GM19467 (cell line): ENCODE results near the gene RARA.

Experiments
- ATAC-seq: cut with Tn5 transposase; IDR thresholded peaks from one replicate; pipeline ENCODE4 v1.9.1; 2021; ENCODE audit warnings: mild to moderate bottlenecking, moderate library complexity; ENCODE audit not compliant: unreplicated experiment

The RARA gene

GRCh38 chr17:40327244-40327729, 18.3 kb downstream of the RARA start:
- no peak for ATAC-seq

DNA sequence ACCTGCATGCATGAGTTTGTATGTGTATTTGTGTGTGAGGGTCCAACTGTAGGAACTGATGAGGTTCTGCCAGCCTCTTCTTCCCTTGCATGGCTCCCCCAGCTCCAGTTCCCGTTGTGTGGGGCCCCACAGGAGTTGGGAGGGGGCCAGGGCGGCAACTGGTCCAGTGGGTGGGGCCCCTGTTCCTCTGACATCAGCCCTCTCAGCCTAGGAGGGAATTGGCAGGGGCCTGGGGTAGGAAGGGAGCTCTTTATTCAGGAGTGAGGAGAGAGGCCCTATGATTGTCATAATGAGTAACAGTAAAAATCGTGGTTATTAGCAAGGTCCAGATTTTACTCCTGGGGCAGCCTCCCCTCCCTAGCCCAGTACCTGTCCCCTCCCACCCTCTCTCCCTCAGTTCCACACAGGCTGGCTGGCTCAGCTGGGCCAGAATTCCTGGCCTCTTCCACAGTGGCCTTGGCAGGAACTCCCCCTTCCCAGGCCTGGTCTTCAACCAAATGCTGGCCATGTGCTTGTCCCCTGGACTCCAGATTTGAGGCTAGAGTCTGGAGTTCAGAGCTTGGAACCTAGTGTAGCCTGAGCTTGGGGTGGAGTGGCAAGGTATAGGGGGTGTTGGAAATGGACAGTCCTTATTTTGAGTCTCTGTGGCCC, 18.9 kb downstream of the RARA start:
- no peak for ATAC-seq

DNA sequence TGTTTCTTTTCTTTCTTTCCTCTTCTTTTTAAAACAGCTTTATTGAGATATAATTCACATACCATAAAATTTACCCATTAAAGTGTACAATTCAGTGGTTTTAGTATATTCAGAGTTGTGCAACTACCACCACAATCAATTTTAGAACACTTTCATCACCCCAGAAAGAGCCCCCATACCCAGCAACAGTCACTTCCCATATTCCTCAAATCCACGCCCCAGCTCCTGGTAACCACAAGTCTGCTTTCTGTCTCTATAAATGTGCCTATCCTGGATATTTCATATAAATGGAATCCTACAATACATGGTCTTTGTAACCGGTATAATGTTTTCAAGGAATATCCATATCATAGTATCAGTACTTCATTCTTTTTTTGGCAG, 19.4 kb downstream of the RARA start:
- ATAC-seq: no peak

DNA sequence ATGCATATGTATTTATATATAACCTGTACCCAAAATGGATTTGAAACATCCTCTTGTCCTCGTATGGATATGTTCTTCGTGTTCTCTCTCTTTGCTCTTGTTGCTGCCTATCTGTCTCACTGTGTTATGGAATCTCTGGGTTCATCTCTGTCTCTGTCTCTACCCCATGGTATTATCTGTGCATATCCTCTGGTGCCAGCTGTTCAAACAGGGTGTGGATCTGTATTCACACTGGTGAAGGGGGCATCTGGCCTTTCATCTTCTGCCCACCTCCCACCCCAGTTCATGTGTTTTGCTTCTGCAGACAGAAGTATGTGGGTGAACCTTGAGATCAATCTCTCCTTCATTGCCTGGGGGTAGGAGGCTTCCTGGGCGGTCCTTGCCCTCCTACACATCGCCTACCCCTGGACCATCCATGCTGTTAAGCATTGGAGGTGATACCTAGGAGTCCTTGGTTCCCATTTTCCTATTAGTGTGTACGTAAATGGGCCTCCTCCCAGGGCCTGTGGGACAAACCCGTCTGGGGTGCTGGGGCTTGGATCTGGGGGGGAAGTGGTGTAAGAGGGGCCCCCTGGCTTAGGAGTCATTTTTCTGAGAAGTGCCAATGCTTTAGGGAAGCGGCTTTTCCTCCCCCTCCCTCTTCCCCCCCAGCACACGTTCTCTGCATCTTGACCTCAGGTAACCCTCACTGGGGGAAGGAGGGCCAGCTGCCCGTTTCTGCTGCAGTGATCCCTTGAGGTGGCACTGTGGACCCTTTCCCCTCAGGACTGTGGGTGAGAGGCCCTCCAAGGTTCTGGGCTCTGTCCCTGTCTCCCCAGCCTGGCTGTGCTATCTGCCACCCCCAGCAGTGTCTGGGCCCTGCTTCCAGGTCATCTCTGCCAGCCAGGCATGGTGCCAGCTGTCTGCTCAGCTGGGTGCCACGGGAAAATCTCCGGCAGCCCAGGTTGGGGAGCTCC, 21.1 kb downstream of the RARA start:
- no peak for ATAC-seq

- ATAC-seq: no peak
These were observed 22.0 kb downstream of the RARA start for GRCh38 chr17:40330850-40331470.

DNA sequence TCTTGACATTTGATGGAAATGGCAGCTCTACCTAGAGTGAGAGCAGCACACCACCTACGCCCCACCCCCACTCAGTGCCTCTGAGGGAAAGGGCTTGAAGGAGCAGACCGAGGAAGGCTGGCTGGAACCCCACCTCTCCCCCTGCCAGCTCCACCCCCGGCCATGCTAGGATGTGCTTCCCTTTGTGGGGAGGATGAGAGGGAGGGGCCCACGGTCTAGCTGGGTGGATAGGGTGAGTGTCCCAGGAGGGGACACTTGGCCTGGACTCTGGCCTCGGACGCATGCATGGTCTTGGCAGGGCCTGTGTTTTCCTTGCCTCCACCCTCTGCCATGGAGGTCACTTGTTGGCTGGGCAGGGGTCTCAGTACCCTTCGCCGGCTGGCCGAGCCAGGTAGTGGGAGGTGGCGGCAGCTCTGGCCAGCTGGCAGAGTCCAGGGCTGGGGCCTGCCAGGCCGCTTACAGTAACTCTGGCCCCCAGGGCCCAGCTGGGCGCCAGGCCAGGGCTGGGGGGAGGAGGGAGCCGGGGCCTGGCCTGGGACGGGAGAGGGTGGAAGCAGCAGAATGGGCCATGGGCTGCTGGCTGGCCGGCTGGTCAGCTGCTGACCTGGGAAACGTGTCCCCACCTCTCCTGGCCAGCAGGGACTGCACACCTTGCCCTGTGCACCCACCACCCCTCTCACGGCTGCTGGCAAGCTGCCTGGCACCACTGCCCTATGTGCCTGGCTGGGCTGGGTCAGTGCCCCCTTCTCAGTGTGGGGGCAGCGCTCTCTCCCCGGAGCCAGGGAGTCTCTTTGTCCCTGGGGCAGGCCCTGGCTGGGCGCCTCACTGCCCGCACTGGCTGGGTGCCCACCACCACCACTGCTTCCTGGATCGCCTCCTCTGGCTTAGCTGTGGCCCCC, 23.0 kb downstream of the RARA start:
- no peak for ATAC-seq

DNA sequence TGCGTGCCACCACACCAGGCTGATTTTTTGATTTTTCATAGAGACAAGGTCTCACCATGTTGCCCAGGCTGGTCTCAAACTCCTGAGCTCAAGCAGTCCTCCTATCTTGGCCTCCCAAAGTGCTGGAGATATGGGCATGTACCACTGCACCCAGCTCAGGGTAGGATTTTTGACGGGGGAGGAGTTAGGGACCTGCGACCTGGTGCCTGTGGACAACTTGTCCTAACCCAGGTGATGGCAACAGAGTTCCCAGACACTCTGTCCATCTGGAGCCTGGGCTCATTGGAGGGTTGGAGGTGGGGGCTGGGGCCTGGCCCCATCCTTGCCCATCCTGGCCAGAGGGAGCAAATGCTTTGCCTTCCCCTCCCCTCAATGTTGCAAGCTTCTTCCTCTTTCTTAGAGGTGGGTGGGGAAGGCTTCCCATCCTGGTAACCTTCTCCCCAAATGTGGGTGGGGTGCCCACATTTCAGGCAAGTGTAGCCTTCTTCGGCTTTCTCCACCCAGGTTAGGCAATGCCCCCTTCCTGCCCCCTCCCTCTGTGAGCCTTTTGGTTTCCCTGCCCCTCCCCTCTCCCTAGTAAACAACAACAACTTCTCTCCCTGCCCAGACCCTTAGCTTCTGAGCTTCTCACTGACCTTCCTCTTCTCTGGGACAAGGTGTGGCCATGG, 24.9 kb downstream of the RARA start:
- no peak for ATAC-seq

- ATAC-seq: no peak
These were observed 26.6 kb downstream of the RARA start for GRCh38 chr17:40335620-40336019.

DNA sequence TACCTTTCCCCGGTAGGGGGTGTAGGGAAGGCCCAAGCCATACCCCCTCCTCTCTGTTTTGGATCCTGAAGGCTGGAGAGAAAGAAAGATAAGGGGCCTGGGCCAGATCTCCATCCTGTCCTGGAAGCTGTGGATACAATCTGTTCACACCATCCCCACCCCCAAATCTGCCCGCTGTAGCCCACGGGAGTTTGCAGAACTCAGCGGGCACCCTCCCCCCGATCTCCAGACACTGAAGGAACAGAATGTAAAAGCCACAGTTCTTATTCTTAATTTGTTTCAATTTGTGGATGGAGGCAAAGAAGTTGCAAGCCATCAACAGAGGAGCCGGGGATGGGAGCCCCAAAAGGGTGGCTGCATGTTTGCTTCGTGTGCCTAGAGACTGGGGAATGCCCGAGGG, 28.4 kb downstream of the RARA start:
- ATAC-seq: no peak

- no peak for ATAC-seq
These were observed 29.1 kb downstream of the RARA start for GRCh38 chr17:40338058-40338457.

- ATAC-seq: no peak
These were observed 30.1 kb downstream of the RARA start for GRCh38 chr17:40338941-40339649.

DNA sequence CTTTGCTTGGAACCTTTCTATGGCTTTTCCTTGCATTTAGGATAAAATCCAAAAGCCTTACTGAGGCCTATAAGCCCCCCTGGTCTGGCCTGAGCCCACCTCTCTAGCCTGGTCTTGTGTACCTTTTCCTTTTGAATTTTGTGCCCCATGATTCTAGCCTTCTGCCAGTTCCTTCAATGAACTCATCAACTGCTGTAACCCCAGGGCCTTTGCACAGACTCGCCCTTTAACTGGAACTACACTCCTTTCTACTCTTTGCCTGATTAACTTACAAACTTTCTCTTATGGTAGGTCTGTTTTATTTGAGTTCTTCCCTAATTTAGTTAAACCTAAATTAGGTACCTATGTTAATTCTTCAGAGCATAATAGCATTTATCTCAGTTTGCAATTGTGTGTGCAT, 31.3 kb downstream of the RARA start:
- no peak for ATAC-seq

- ATAC-seq: no peak
These were observed 32.2 kb downstream of the RARA start for GRCh38 chr17:40340880-40341807.

DNA sequence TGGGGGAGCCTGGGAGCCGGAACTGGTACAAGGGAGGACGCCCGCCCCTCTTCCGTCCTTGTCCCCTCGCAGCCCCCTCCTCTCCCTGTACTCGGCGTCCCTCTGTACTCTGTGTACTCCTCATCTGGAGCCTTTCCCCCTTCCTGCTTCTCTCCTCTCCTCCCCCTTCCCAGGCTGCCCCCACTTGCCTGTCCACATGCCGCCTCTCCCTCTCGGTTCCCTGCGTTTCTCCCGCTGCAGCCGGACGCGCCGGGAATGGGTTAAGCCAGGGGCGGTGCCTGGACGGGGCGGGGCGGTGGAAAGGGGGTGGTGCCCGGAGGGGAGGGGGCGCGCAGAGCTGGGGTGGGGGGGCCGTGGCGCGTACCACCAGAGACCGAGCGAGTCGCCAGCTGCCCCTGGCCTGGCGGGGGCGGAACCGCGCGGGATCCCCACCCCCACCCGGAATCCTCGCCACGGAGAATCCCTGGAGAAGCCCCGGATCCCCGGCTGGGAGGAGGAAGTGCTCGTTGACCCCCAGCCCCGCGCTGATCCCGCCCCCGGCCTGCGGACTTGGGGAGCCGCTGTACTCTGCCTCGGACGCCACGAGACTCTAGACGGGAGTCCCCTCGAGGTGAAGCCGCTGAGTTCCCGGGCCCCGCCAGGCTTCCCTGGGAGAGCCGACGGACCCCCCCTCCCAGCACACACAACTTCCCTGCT, 33.0 kb downstream of the RARA start:
- no peak for ATAC-seq

- ATAC-seq: no peak
These were observed 33.7 kb downstream of the RARA start for GRCh38 chr17:40342504-40343218.

DNA sequence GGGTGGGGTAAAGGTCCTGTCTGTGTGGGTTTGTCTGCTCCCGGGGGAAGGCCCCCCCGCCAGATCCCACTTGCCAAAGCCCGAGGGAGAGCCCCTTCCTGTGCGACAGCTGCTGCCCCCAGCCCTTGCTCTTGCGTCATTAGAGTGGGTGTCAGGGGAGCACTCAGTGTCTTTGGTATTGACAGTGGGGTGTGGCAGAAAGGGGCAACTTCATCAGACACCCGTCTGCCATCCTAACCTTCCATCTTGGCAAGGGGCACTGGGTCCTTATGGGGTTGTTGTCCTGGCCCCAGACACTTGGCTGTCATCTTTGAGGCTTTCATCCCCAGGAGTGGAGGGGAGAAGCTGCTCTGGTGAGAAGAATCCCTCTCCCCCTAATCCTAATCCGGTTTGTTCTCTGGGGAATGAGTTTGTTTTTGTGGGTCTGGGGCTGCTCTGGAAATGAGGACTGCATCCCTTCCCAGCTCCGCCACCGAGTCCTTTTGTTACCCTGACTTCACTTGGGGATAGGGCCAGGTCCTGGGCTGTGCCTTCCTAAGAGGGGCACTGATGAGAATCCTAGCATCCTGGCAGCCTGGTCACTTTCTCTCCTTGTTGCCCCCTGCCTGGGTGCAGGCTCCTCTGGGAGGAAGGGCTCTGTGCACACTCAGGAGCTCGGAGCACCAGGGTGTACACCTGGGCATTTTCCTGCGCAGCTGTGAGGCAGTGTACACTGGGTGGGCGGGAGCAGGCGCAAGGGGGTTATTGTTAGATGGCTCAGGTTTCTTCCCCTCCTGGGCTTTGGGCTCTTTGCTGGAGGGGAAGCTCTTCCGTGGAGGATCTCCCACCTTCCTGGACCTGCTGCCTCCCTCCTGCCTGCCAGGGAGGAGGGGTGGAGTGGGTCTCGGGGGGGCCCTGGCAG, 34.5 kb downstream of the RARA start:
- ATAC-seq: no peak
